ENCODE data around the gene C6orf136. TPM values are rescaled to one million over a fixed set of nuclear protein-coding genes. Genes with fewer than 3 reads are reported as not detected.

Gene C6orf136
- polyA plus RNA-seq, 1 donor (not counting 4 experiments of a cell fraction or from before 2014, with no cell fraction given) = 7.8 TPM

DNA sequence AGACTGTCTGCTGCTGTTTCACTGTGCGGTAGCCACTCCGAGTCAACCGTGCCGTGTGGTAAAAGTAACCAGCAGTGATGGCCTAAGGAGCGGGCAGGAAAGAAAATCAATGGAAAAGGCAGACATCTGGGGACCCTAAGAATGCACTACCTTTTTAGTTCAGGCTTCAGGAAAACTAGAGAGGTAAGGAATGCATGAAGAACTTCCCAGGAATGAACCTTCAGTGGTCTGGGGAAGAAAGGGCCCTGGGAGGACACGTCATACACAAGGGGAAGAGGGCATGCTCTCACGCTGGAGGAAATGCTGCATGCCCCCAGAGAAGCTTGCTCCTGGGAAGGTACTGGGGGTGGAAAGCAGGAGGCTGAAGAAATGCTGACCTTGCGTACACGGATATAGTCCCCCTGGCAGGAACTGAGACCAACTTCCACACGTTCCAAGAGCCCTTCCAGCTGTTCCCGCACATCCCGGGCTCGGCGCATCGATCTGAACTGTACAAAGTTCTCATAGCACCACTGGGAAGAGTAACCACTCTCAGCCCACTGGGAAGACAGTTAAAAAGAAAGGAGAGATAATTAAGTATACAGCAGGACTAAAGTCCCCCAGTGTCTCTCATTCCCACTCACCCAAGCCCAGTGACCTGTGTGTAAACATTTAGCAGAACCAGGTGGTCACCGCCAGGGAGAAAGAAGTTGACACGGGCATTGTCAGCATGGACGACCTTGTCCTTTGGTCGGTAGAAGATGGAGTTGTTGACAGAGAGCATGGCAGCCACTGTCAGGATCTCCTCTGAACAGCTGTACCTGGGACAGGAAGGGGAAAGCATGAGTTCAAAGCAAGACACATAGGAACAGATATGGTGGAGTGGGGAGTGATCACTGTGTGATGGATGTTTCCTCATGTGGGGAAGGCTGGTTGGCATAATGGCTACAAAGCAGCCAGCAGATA is 8.1 kb downstream of the C6orf136 start:
- Histone ChIP-seq H3K4me1 (ENCODE audit: control insufficient read depth, extremely low read depth, insufficient read depth, low read length) (no peaks in the 10 kb centered on the region), H3K9me1 (ENCODE audit: control insufficient read depth, extremely low read depth, insufficient read depth, low read length) (no peaks in the 10 kb centered on the region), H4K20me1 (ENCODE audit: control insufficient read depth, extremely low read depth, insufficient read depth, low read length) (no peaks in the 10 kb centered on the region), H3K4me3 (ENCODE audit: control insufficient read depth in 2 of 3, extremely low read depth in 1 of 3, insufficient read depth in 2 of 3, low read depth in 1 of 3, low read length in 3 of 3) (no peak overlapping the region), H3K27ac (ENCODE audit: control insufficient read depth, insufficient read depth, low read length) (no peak overlapping the region), H3K36me3 (ENCODE audit: control insufficient read depth in 2 of 2, extremely low read depth in 1 of 2, insufficient read depth in 2 of 2, low read length in 2 of 2) (peaks cover 47 to 58% of the 10 kb centered on the region in 2 experiments), H3K4me2 (ENCODE audit: control insufficient read depth, extremely low read depth, insufficient read depth, low read depth, low read length) (no peak overlapping the region), H3K9ac (ENCODE audit: control insufficient read depth, extremely low read depth, insufficient read depth, low read length) (no peak overlapping the region), H2AFZ (ENCODE audit: control insufficient read depth, low read length) (no peak overlapping the region), H3K79me2 (ENCODE audit: control insufficient read depth, insufficient read depth, low read length) (no peaks in the 10 kb centered on the region), H3K27me3 (ENCODE audit: control insufficient read depth, extremely low read depth, insufficient read depth, low read length) (no peaks in the 10 kb centered on the region), H3K9me3 (ENCODE audit: control insufficient read depth, low read depth, low read length) (no peaks in the 10 kb centered on the region)
- dilution Hi-C loops (cut with MboI; ENCODE audit: extremely low pct_ligation_motif_present, low sequenced_read_pairs) = no loop called here
- TF ChIP-seq, protein P1, sequence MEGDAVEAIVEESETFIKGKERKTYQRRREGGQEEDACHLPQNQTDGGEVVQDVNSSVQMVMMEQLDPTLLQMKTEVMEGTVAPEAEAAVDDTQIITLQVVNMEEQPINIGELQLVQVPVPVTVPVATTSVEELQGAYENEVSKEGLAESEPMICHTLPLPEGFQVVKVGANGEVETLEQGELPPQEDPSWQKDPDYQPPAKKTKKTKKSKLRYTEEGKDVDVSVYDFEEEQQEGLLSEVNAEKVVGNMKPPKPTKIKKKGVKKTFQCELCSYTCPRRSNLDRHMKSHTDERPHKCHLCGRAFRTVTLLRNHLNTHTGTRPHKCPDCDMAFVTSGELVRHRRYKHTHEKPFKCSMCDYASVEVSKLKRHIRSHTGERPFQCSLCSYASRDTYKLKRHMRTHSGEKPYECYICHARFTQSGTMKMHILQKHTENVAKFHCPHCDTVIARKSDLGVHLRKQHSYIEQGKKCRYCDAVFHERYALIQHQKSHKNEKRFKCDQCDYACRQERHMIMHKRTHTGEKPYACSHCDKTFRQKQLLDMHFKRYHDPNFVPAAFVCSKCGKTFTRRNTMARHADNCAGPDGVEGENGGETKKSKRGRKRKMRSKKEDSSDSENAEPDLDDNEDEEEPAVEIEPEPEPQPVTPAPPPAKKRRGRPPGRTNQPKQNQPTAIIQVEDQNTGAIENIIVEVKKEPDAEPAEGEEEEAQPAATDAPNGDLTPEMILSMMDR (optimal IDR thresholded peaks at IDR 0.05 in 1 of 3, IDR thresholded peaks at IDR 0.05 in 1 of 3, conservative IDR thresholded peaks at IDR 0.05 in 1 of 3; ENCODE audit: extremely low read depth in 1 of 3, insufficient read depth in 2 of 3, low read length in 3 of 3) = no peak
- TF ChIP-seq EZH2 (IDR thresholded peaks at IDR 0.05; ENCODE audit: low read length) = no peak
- DNase-seq (ENCODE audit: low read depth, low spot score) = no peak
- no peak for FAIRE-seq

DNA sequence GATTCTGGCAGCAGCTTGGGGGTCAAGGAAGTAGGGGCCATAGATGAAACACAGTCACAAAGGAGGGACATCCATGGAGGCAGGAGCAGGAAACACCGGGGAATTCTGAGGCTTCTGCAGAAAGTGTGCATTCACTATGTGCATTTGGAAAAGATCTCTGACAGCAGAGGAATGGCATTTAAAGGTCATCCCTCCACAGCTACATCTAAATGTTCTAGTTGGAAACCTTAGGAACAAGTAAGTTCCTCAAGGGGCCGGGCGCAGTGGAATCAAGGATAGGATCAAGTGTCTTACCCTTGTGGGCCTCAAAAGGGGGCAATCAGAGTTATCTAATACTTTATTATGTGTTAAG is 8.8 kb downstream of the C6orf136 start:
- H3K27me3 ChIP-seq (ENCODE audit: control insufficient read depth, extremely low read depth, insufficient read depth, low read length) = no peaks in the 10 kb centered on the region
- no peak for TF ChIP-seq EZH2 (IDR thresholded peaks at IDR 0.05; ENCODE audit: low read length)
- TF ChIP-seq, protein P1 (optimal IDR thresholded peaks at IDR 0.05 in 1 of 3, IDR thresholded peaks at IDR 0.05 in 1 of 3, conservative IDR thresholded peaks at IDR 0.05 in 1 of 3; ENCODE audit: extremely low read depth in 1 of 3, insufficient read depth in 2 of 3, low read length in 3 of 3) = no peak
- no peak overlapping the region for H3K9ac ChIP-seq (ENCODE audit: control insufficient read depth, extremely low read depth, insufficient read depth, low read length)
- no peaks in the 10 kb centered on the region for H3K4me1 ChIP-seq (ENCODE audit: control insufficient read depth, extremely low read depth, insufficient read depth, low read length)
- H3K4me2 ChIP-seq (ENCODE audit: control insufficient read depth, extremely low read depth, insufficient read depth, low read depth, low read length) = no peak overlapping the region
- H3K9me3 ChIP-seq (ENCODE audit: control insufficient read depth, low read depth, low read length) = no peaks in the 10 kb centered on the region
- peaks cover 50 to 61% of the 10 kb centered on the region in 2 experiments for H3K36me3 ChIP-seq (ENCODE audit: control insufficient read depth in 2 of 2, extremely low read depth in 1 of 2, insufficient read depth in 2 of 2, low read length in 2 of 2)
- H3K4me3 ChIP-seq (ENCODE audit: control insufficient read depth in 2 of 3, extremely low read depth in 1 of 3, insufficient read depth in 2 of 3, low read depth in 1 of 3, low read length in 3 of 3) = no peak overlapping the region
- no peak overlapping the region for H2AFZ ChIP-seq (ENCODE audit: control insufficient read depth, low read length)
- H3K9me1 ChIP-seq (ENCODE audit: control insufficient read depth, extremely low read depth, insufficient read depth, low read length) = no peaks in the 10 kb centered on the region
- dilution Hi-C loops (cut with MboI; ENCODE audit: extremely low pct_ligation_motif_present, low sequenced_read_pairs) = no loop called here
- H3K27ac ChIP-seq (ENCODE audit: control insufficient read depth, insufficient read depth, low read length) = no peak overlapping the region
- H3K79me2 ChIP-seq (ENCODE audit: control insufficient read depth, insufficient read depth, low read length) = no peaks in the 10 kb centered on the region
- no peaks in the 10 kb centered on the region for H4K20me1 ChIP-seq (ENCODE audit: control insufficient read depth, extremely low read depth, insufficient read depth, low read length)
- FAIRE-seq = no peak
- no peak for DNase-seq (ENCODE audit: low read depth, low spot score)

All from keratinocyte (primary cell).